NCI-H2107 treated with DMSO at 0.1 percent for 48 hours (cell line): ENCODE measurements around the gene C18orf63.
"Not testable (repeated sequence)": the region's sequence is repeated elsewhere in the genome, so short reads cannot be mapped to it uniquely, and the experiment has no call there.

ENCODE experiments used
- DNase-seq: peaks from one replicate; lab custom pipeline; 2025; ENCODE audit not compliant: unreplicated experiment; lab: John Stamatoyannopoulos, UW

Gene C18orf63

GRCh38 chr18:74286106-74286855 lies 29.4 kb upstream of the C18orf63 start:
- no peak for DNase-seq

GRCh38 chr18:74286856-74287255 lies 28.8 kb upstream of the C18orf63 start:
- no peak for DNase-seq

- DNase-seq = peak; percentile 67
Observed at GRCh38 chr18:74288041-74288440, 27.6 kb upstream of the C18orf63 start.

- DNase-seq = no peak
Observed at GRCh38 chr18:74288730-74289129, 26.9 kb upstream of the C18orf63 start.

GRCh38 chr18:74289137-74289536 lies 26.5 kb upstream of the C18orf63 start:
- DNase-seq = no peak

GRCh38 chr18:74290021-74290420 lies 25.6 kb upstream of the C18orf63 start:
- DNase-seq = no peak

- DNase-seq = peak; percentile 74
Observed at GRCh38 chr18:74290794-74291471, 24.7 kb upstream of the C18orf63 start.

- no peak for DNase-seq
Observed at GRCh38 chr18:74291472-74291770, 24.2 kb upstream of the C18orf63 start.

- DNase-seq = peak; percentile 92
Observed at GRCh38 chr18:74291771-74292540, 23.7 kb upstream of the C18orf63 start, which contains the start of gene CYB5A. Gene CYB5A, minus strand, starts transcription at chr18:74291963. Its CDS starts 88 bp downstream, at chr18:74291875.

- no peak for DNase-seq
Observed at GRCh38 chr18:74292541-74292858, 23.1 kb upstream of the C18orf63 start.

- not testable (repeated sequence) for DNase-seq
Observed at GRCh38 chr18:74292982-74293381, 22.7 kb upstream of the C18orf63 start.

- no peak for DNase-seq
Observed at GRCh38 chr18:74294526-74294925, 21.1 kb upstream of the C18orf63 start.

GRCh38 chr18:74299162-74299561 lies 16.5 kb upstream of the C18orf63 start:
- DNase-seq = no peak

GRCh38 chr18:74299746-74300145 lies 15.9 kb upstream of the C18orf63 start:
- DNase-seq = no peak

- no peak for DNase-seq
Observed at GRCh38 chr18:74303306-74303705, 12.3 kb upstream of the C18orf63 start.

GRCh38 chr18:74303936-74304335 lies 11.7 kb upstream of the C18orf63 start:
- DNase-seq = no peak

GRCh38 chr18:74310411-74310810 lies 5.2 kb upstream of the C18orf63 start:
- DNase-seq = no peak

- DNase-seq = no peak
Observed at GRCh38 chr18:74311000-74311399, 4.6 kb upstream of the C18orf63 start.

- no peak for DNase-seq
Observed at GRCh38 chr18:74314759-74315463, 728 bp upstream of the C18orf63 start.

GRCh38 chr18:74316257-74317170 lies 875 bp downstream of the C18orf63 start:
- no peak for DNase-seq
